GM21576 (cell line): ENCODE measurements around the gene CNTNAP2.
"Not testable (repeated sequence)": the region's sequence is repeated elsewhere in the genome, so short reads cannot be mapped to it uniquely, and the experiment has no call there.

Source experiments
- ATAC-seq: cut with Tn5 transposase; IDR thresholded peaks from one replicate; pipeline ENCODE4 v1.9.1; 2021; ENCODE audit warnings: mild to moderate bottlenecking, moderate library complexity; ENCODE audit not compliant: unreplicated experiment

CNTNAP2 gene

GRCh38 chr7:148437043-148437442 is 2320.4 kb downstream of the CNTNAP2 start:
- peak; percentile 13 for ATAC-seq

GRCh38 chr7:148442141-148442655 is 2325.6 kb downstream of the CNTNAP2 start:
- ATAC-seq: no peak

GRCh38 chr7:148442933-148443332 is 2326.3 kb downstream of the CNTNAP2 start:
- ATAC-seq: no peak

- ATAC-seq: no peak
These were observed 2328.9 kb downstream of the CNTNAP2 start for GRCh38 chr7:148445260-148446044.

- peak; percentile 89 for ATAC-seq
These were observed 2330.7 kb downstream of the CNTNAP2 start for GRCh38 chr7:148447221-148447849.

GRCh38 chr7:148451526-148451925 is 2334.9 kb downstream of the CNTNAP2 start:
- not testable (repeated sequence) for ATAC-seq

GRCh38 chr7:148456351-148456750 is 2339.8 kb downstream of the CNTNAP2 start:
- no peak for ATAC-seq

GRCh38 chr7:148457310-148457921 is 2340.8 kb downstream of the CNTNAP2 start:
- ATAC-seq: no peak

- no peak for ATAC-seq
These were observed 2341.7 kb downstream of the CNTNAP2 start for GRCh38 chr7:148458263-148458662.

GRCh38 chr7:148461392-148462179 is 2345.0 kb downstream of the CNTNAP2 start:
- ATAC-seq: no peak

GRCh38 chr7:148462774-148463173 is 2346.2 kb downstream of the CNTNAP2 start:
- not testable (repeated sequence) for ATAC-seq

- no peak for ATAC-seq
These were observed 2346.6 kb downstream of the CNTNAP2 start for GRCh38 chr7:148463210-148463609.

GRCh38 chr7:148464947-148465346 is 2348.3 kb downstream of the CNTNAP2 start:
- no peak for ATAC-seq

- ATAC-seq: not testable (repeated sequence)
These were observed 2348.8 kb downstream of the CNTNAP2 start for GRCh38 chr7:148465441-148465840.

- no peak for ATAC-seq
These were observed 2349.5 kb downstream of the CNTNAP2 start for GRCh38 chr7:148466120-148466519.

- no peak for ATAC-seq
These were observed 2352.1 kb downstream of the CNTNAP2 start for GRCh38 chr7:148468700-148469098.
